GM12865 (cell line): ENCODE results near the gene CCL21.

ENCODE experiments used
- DNase-seq: peaks from one replicate; pipeline ENCODE4 v3.0.0; 2010; ENCODE audit warnings: low read depth
- H3K4me3 ChIP-seq: 2 replicates; pipeline ENCODE4 v1.5.1; 2011; ENCODE audit warnings: mild to moderate bottlenecking, low read depth, low read length, control low read depth
- TF ChIP-seq, protein P1 (sequence below): IDR thresholded peaks from 2 replicates; pipeline ENCODE4 v1.5.1; 2011; ENCODE audit warnings: low read length, control low read depth, low read depth, inconsistent platforms; ENCODE audit not compliant: insufficient read depth; ENCODE audit errors: missing control alignments

Gene CCL21

DNA sequence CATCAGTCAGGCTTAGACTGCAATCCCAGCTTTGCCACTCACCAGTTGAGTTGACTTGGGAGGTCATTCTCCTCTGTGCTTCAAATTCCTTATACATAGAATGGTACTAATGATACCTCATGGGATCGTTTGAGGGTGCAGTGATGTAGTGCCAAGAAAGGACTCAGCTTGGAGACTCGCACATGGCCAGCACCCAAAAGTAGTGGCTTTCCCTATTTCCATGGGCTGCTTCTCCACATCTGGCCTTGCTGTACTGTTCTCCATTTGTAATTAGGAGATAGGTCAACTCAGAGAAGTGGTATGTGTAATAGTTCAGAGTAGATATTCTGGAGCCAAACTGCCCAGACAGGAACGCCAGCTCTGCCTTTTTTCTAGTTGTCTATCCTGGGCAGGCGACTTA, 24.3 kb downstream of the CCL21 start:
- DNase-seq = no peak
- H3K4me3 ChIP-seq = no peak overlapping the region
- TF ChIP-seq, protein P1, sequence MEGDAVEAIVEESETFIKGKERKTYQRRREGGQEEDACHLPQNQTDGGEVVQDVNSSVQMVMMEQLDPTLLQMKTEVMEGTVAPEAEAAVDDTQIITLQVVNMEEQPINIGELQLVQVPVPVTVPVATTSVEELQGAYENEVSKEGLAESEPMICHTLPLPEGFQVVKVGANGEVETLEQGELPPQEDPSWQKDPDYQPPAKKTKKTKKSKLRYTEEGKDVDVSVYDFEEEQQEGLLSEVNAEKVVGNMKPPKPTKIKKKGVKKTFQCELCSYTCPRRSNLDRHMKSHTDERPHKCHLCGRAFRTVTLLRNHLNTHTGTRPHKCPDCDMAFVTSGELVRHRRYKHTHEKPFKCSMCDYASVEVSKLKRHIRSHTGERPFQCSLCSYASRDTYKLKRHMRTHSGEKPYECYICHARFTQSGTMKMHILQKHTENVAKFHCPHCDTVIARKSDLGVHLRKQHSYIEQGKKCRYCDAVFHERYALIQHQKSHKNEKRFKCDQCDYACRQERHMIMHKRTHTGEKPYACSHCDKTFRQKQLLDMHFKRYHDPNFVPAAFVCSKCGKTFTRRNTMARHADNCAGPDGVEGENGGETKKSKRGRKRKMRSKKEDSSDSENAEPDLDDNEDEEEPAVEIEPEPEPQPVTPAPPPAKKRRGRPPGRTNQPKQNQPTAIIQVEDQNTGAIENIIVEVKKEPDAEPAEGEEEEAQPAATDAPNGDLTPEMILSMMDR = no peak

DNA sequence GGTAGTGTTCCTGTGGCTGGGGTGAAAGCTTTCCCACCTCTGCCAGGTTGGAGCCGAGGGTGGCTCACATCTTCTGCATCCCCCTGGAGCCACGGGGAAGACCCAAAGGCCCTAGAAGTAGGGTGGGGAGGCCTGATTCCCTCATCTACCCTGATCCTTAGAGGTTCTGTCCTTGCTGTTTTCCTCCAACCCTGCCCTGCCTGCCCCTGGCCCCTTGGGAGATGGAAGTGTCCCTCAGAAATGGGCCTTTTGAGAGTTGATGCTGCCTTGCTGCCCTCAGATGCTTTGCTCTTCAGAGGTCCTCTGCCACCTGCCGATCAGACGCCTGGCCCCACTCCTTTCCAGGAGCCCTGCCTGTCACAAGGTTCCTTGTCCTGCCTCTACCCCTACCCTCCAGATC, 25.1 kb downstream of the CCL21 start:
- TF ChIP-seq, protein P1 = no peak
- no peak for DNase-seq
- H3K4me3 ChIP-seq = no peak overlapping the region

DNA sequence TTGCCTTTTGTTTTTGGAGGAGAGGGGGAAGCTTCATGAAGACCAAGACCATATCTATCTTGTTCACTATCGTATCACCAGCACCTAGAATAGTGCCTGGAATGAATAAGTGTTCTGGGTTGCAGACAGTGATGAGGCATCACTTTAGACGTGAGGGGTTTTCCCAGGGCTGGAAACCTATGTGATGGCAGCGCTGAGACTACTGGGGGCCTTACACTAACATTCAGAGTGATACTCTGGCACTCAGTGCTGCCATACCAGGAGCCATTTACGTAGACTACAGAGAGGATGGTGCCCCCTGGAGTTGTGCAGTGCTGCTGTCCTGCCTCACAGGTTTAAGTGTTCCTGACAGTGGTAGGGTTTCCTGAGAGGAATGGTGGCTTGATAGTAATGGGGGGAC, 25.8 kb downstream of the CCL21 start:
- TF ChIP-seq, protein P1 = no peak
- no peak overlapping the region for H3K4me3 ChIP-seq
- DNase-seq = peak; percentile 31

DNA sequence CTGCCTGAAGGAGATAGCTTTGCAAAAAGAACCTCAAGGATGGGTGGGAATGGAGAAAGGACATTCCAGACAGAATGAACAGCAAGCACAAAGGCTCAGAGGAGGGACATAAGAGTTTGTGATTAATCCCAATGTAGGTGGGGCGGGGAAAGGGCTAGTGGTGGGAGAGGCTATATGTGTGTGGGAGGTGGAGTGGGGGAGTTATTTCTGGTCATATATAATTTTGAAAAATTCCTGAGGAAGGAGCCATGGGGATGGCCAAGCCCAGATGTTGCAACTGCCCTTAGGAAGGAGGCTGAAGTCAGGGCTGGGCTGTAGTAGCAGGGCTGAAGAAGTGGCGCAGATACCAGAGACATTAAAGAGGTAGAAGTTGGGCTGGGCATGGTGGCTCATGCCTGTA, 34.1 kb downstream of the CCL21 start:
- H3K4me3 ChIP-seq = no peak overlapping the region
- no peak for DNase-seq
- TF ChIP-seq, protein P1 = no peak

DNA sequence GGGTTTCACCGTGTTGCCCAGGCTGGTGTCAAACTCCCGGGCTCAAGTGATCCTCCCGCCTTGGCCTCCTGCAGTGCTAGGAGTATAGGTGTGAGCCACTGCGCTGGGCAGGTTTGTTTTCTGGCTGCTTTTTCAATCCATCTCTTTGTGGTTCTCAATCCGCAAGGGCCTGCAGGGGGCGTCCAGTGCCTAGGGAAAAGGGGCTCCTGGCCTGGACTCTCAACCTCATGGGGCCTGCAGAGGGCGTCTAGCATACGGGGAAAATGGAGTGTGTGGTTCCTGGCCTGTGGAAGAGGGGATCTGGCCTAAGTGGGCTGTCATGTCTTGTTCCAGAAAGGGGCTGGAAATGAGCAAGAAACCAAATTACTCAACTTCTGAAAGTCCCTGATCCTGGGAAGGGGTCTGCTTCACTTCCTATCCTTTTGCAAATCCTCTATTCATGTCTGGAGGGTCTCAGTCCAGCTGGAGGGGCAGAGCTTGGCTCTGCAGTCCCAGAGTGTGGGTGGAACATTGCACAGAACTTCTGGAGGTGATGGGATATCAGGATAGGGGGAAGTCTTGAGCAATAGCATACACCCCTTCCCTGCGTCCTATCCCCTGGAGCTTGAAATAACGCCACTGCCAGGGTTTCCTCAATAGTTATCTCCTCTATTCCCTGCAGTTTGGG, 34.8 kb downstream of the CCL21 start:
- TF ChIP-seq, protein P1 = peak; percentile 87

DNA sequence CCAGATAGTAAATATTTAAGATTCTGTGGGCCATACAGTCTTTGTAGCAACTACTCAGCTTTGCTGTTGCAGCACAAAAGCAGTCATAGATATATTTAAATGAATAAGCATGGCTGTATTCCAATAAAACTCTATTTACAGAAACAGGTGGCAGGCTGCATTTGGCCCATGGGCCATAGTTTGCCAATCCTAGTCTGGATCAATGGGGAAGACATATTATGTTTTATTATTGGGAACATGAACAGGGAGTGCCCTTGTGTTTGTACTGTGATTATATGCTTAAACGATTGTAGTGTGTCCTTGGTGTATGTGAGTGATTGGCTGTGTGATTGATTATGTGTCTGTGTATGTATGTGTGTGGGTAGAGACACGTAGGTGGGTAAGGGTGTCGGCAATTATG, 35.5 kb downstream of the CCL21 start:
- TF ChIP-seq, protein P1 = no peak
- DNase-seq = no peak
- no peak overlapping the region for H3K4me3 ChIP-seq

More for the DNA sequence above, 34.8 kb downstream of the CCL21 start:
- H3K4me3 ChIP-seq = no peak overlapping the region
- peak; percentile 78 for DNase-seq

DNA sequence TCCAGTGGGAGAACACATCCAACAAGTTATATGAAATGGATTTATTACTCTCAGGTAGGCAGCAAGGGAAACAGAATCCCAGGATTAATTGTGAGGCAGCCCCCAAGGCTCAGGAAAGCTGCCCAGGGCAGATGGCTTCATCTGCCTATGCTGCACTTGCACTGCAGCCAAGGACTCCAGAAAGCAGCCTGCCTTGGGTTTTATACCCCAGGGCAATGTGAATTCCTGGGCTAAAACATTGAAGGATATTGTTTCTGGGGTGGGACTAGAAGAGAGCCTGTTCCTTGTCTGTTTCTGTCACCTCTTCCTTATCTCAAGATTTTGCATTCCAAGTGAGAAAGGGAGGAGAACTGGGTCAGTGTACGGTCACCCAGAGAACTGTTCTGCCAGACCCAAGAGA, 38.6 kb downstream of the CCL21 start:
- no peak for DNase-seq
- no peak overlapping the region for H3K4me3 ChIP-seq
- TF ChIP-seq, protein P1 = no peak
